Measurements from ENCODE around the gene PCBP3. TPM values are rescaled to one million over a fixed set of nuclear protein-coding genes. Genes with fewer than 3 reads are reported as not detected.

PCBP3 gene
- total and polyA plus RNA-seq, 2 of the 8 experiments (the other 6 are each of a cell fraction or from before 2014, with no cell fraction given): 3.5 to 6.3 TPM

DNA sequence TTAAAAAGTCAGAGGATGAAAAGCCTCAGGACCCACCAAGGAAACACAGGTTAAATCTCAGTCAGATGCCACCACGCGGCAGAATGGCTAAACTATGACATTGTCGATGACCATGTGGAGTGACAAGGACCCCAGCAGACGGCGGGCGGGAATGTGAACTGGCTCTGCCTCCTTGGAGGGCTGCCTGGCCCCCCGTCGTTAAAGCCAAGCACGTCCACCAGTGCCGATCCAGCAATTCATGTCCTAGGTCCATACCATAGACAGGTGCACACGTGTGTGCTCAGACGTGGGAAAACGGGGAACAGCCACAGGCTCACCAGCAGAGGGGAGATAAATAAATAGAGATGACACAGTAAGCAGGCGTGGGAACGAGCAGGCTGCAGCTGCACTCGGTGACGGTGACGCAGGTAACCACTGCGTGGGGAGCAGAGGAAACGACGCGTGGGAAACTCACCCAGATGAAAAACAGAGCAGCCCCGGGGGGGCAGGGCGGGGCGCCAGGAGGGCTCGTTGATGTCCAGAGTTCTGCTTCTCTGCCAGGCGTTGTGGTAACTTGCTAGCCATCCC lies 28.3 kb upstream of the PCBP3 start:
- TF ChIP-seq CHD2 (IDR thresholded peaks at IDR 0.05; ENCODE audit: low read length) (no peak), EZH2 (IDR thresholded peaks at IDR 0.05; ENCODE audit: low read depth, low read length, severe bottlenecking) (no peak), POLR2AphosphoS5 (IDR thresholded peaks at IDR 0.05; ENCODE audit: low read depth, low read length) (no peak), CHD1 (IDR thresholded peaks at IDR 0.05; ENCODE audit: low read depth, low read length) (no peak)
- H3K23ac ChIP-seq (ENCODE audit: insufficient read length): no peak overlapping the region
- no peak overlapping the region for H3K4me2 ChIP-seq (ENCODE audit: insufficient read depth in 1 of 2, low read depth in 2 of 2, low read length in 2 of 2)
- no peak overlapping the region for H3K18ac ChIP-seq (ENCODE audit: extremely low read depth, low read length)
- 0 out of 2 replicates have a peak overlapping the region, but pooled peaks have one; percentile 7 for H2BK12ac ChIP-seq (ENCODE audit: low read depth, low read length)
- WGBS, 2 experiments (ENCODE audit: extremely low coverage in 1 of 2, insufficient coverage in 1 of 2, insufficient read length in 1 of 2, insufficient replicate concordance in 2 of 2, low coverage in 1 of 2, low lambda C conversion rate in 2 of 2, missing lambda C conversion rate in 1 of 2): 80% methylated on average over 25 of the region's 27 CpGs; no CpG with 5 or more reads in 1 of the 2 experiments
- H3K23me2 ChIP-seq (ENCODE audit: low read depth, low read length): no peaks in the 10 kb centered on the region
- H3K56ac ChIP-seq (replicated peaks; ENCODE audit: insufficient read length, low read depth, low read length): no peak overlapping the region
- H3K4ac ChIP-seq (replicated peaks; ENCODE audit: insufficient read length, low read depth, low read length): no peak overlapping the region
- H4K8ac ChIP-seq (ENCODE audit: extremely low read depth, insufficient read depth, low read length): peak overlapping the region; percentile 57
- H3K27ac ChIP-seq (ENCODE audit: low read depth, low read length): no peak overlapping the region
- ChIA-PET POLR2A (ENCODE audit: partially characterized antibody) (no interaction called here), CTCF (ENCODE audit: partially characterized antibody) (no interaction called here)
- FAIRE-seq: no peak
- no peak overlapping the region for H3K4me3 ChIP-seq (ENCODE audit: extremely low read depth in 1 of 4, insufficient read depth in 2 of 4, low read depth in 3 of 4, low read length in 4 of 4)
- H3K9me3 ChIP-seq (ENCODE audit: insufficient read depth in 2 of 2, low read depth in 1 of 2, low read length in 1 of 2): no peaks in the 10 kb centered on the region
- H3K79me1 ChIP-seq (ENCODE audit: low read depth, low read length): no peaks in the 10 kb centered on the region
- no peak for DNase-seq (ENCODE audit: low read depth in 1 of 2, low spot score in 2 of 2)
- H2BK120ac ChIP-seq (replicated peaks; ENCODE audit: low read depth, low read length): no peak overlapping the region
- H4K20me1 ChIP-seq (replicated peaks in 1 of 2; ENCODE audit: control insufficient read depth in 1 of 2, insufficient read depth in 2 of 2, low read length in 2 of 2): peaks cover 0 to 2% of the 10 kb centered on the region in 2 experiments
- no peaks in the 10 kb centered on the region for H3K79me2 ChIP-seq (ENCODE audit: control insufficient read depth in 1 of 2, insufficient read depth in 2 of 2, low read length in 2 of 2)
- no peak overlapping the region for H2BK15ac ChIP-seq (ENCODE audit: low read length)
- no peak overlapping the region for H4K5ac ChIP-seq (ENCODE audit: insufficient read length, low read depth, low read length)
- no peak overlapping the region for H2AK5ac ChIP-seq (ENCODE audit: low read depth, low read length)
- no peak overlapping the region for H4K91ac ChIP-seq (replicated peaks; ENCODE audit: insufficient read length, low read length)
- no peak overlapping the region for H3K9ac ChIP-seq (replicated peaks in 1 of 4; ENCODE audit: extremely low read depth in 1 of 4, low read depth in 3 of 4, low read length in 3 of 4)
- H3K27me3 ChIP-seq (replicated peaks in 1 of 4; ENCODE audit: control insufficient read depth in 3 of 4, extremely low read depth in 1 of 4, insufficient read depth in 3 of 4, low read length in 3 of 4): no peaks in the 10 kb centered on the region; a peak in 1 of 7 replicates
- H3K36me3 ChIP-seq (ENCODE audit: control insufficient read depth in 2 of 4, insufficient read depth in 4 of 4, low read length in 3 of 4): no peaks in the 10 kb centered on the region
- no peak overlapping the region for H3K14ac ChIP-seq (ENCODE audit: insufficient read length)
- no peak overlapping the region for H2BK5ac ChIP-seq (ENCODE audit: low read depth, low read length)
- H2BK20ac ChIP-seq (ENCODE audit: low read length): no peak overlapping the region
- peaks cover 0 to 2% (median 0%) of the 10 kb centered on the region in 4 experiments; a peak in 1 of 7 replicates for H3K4me1 ChIP-seq (replicated peaks in 1 of 4; ENCODE audit: control insufficient read depth in 3 of 4, insufficient read depth in 4 of 4, low read length in 3 of 4)
- no peak overlapping the region for H2AFZ ChIP-seq (ENCODE audit: low read length)
